ENCODE data around the gene ORC2. TPM values are rescaled to one million over a fixed set of nuclear protein-coding genes. Genes with fewer than 3 reads are reported as not detected.

The ORC2 gene
- total RNA-seq, 1 experiment from 2014 or later, result 17.7 TPM

DNA sequence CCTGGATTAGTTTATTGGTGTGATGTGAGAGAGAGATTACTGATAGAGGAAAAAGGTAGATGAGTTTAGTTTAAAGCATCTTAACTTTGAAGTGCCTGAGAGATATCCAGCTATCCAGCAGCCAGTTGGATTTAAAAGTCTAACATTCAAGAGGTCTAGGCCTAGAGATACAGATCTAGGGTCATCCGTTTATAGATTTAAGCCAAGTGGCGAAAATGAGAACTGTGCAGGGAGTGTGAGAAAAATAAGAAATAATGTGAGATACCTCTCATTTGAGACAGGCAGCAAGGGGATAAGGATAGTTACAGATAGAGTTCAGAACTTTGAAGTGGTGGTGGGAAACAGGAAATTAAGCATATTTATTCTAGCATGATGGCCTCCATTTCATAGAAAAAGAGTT lies 5.3 kb upstream of the ORC2 start:
- H3F3A ChIP-seq (ENCODE audit: low read length, unreplicated experiment), result no peaks in the 10 kb centered on the region
- H3K79me2 ChIP-seq (ENCODE audit: low read length), result peaks cover 21% of the 10 kb centered on the region
- peak; percentile 11 for DNase-seq
- ChIA-PET POLR2A (ENCODE audit: unreplicated experiment) (no interaction called here), CTCF (no interaction called here)
- no TSS peak for BruUV-seq (replicated peaks)
- no peaks in the 10 kb centered on the region for H3K9me3 ChIP-seq (ENCODE audit: low read length)
- H3K27me3 ChIP-seq (ENCODE audit: low read length), result no peaks in the 10 kb centered on the region
- H3K9ac ChIP-seq (ENCODE audit: low read length), result no peak overlapping the region
- H4K20me1 ChIP-seq (ENCODE audit: low read length), result no peaks in the 10 kb centered on the region
- intact Hi-C loops (cut with micrococcal nuclease), result loop anchor here (10.0 kb wide), 1 partner anchor 186 kb away; no protein-coding TSS in a partner anchor
- H2AFZ ChIP-seq (ENCODE audit: low read length), result no peak overlapping the region
- no peak overlapping the region for H3K27ac ChIP-seq (ENCODE audit: low read length)
- H3K9me2 ChIP-seq (replicated peaks; ENCODE audit: low read length), result no peaks in the 10 kb centered on the region
- no peaks in the 10 kb centered on the region for H3K36me3 ChIP-seq (ENCODE audit: low read depth, low read length)
- peaks cover 31% of the 10 kb centered on the region for H3K4me1 ChIP-seq (ENCODE audit: insufficient read depth, low read length)
- ATAC-seq, result no peak
- no peak overlapping the region for H3K4me2 ChIP-seq (ENCODE audit: low read length)
- TF ChIP-seq, protein P1, sequence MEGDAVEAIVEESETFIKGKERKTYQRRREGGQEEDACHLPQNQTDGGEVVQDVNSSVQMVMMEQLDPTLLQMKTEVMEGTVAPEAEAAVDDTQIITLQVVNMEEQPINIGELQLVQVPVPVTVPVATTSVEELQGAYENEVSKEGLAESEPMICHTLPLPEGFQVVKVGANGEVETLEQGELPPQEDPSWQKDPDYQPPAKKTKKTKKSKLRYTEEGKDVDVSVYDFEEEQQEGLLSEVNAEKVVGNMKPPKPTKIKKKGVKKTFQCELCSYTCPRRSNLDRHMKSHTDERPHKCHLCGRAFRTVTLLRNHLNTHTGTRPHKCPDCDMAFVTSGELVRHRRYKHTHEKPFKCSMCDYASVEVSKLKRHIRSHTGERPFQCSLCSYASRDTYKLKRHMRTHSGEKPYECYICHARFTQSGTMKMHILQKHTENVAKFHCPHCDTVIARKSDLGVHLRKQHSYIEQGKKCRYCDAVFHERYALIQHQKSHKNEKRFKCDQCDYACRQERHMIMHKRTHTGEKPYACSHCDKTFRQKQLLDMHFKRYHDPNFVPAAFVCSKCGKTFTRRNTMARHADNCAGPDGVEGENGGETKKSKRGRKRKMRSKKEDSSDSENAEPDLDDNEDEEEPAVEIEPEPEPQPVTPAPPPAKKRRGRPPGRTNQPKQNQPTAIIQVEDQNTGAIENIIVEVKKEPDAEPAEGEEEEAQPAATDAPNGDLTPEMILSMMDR (conservative IDR thresholded peaks at IDR 0.05; ENCODE audit: low read depth, low read length), result no peak
- TF ChIP-seq EZH2phosphoT487 (IDR thresholded peaks at IDR 0.05; ENCODE audit: borderline replicate concordance, low read length), result no peak
- no peak overlapping the region for H3K4me3 ChIP-seq (ENCODE audit: low read length)

DNA sequence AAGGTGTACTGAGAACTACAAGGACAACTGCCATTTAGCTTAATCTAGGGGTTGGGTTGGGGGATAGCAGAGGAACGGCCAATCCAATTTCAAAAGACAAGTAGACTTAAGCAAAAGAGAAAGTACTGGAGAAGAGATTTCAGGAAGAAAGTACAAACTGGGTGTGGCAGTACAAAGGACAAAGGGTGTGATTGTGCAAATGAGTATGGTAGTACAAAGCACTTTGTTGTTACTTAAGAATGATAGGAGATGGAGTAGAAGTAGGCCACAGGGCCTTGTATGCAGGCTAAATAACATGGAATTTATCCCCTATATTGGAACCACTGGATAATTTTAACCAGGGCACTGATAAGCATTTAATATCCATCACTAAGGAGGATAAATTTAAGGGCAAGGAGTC lies 4.7 kb upstream of the ORC2 start:
- BruUV-seq (replicated peaks), result no TSS peak
- Histone ChIP-seq H3K9ac (ENCODE audit: low read length) (no peak overlapping the region), H3K27me3 (ENCODE audit: low read length) (no peaks in the 10 kb centered on the region), H3K9me2 (replicated peaks; ENCODE audit: low read length) (no peaks in the 10 kb centered on the region), H3F3A (ENCODE audit: low read length, unreplicated experiment) (no peaks in the 10 kb centered on the region), H3K36me3 (ENCODE audit: low read depth, low read length) (no peaks in the 10 kb centered on the region), H3K27ac (ENCODE audit: low read length) (peak overlapping the region; percentile 15), H3K4me1 (ENCODE audit: insufficient read depth, low read length) (peaks cover 31% of the 10 kb centered on the region), H3K4me2 (ENCODE audit: low read length) (peak overlapping the region; percentile 11; the same call in 1 of the 2 replicates), H3K79me2 (ENCODE audit: low read length) (peaks cover 24% of the 10 kb centered on the region), H2AFZ (ENCODE audit: low read length) (no peak overlapping the region), H3K4me3 (ENCODE audit: low read length) (no peak overlapping the region), H3K9me3 (ENCODE audit: low read length) (no peaks in the 10 kb centered on the region), H4K20me1 (ENCODE audit: low read length) (no peaks in the 10 kb centered on the region)
- ATAC-seq (no peak), DNase-seq (peak; percentile 33)
- TF ChIP-seq, protein P1 (conservative IDR thresholded peaks at IDR 0.05; ENCODE audit: low read depth, low read length), result no peak
- TF ChIP-seq EZH2phosphoT487 (IDR thresholded peaks at IDR 0.05; ENCODE audit: borderline replicate concordance, low read length) (no peak), EZH2 (IDR thresholded peaks at IDR 0.05; ENCODE audit: low read length, unreplicated experiment) (no peak)
- ChIA-PET CTCF (no interaction called here), POLR2A (ENCODE audit: unreplicated experiment) (no interaction called here)
- intact Hi-C loops (cut with micrococcal nuclease), result loop anchor here (10.0 kb wide), 1 partner anchor 187 kb away; no protein-coding TSS in a partner anchor

DNA sequence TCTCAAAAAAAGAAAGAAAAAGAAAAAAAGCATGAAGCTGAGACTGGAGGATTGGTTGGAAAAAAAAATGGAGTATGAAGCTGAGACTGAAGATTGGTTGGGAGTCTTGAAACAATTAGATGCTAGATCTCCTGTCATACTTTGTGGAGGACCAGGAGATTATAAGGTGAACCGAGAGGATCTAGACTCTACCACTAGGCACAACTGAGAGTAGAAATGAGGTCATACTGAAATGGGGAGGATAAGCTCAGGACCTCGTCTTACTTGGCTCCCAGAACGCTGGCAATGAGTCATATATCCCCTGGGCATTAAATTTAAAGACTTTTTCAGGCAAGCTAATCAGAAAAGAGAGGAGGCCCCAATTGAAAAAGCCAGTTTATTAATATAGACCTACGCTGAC lies 3.3 kb upstream of the ORC2 start:
- no peak overlapping the region for H2AFZ ChIP-seq (ENCODE audit: low read length)
- no TSS peak for BruUV-seq (replicated peaks)
- POLR2A ChIA-PET (ENCODE audit: unreplicated experiment), result no interaction called here
- CTCF ChIA-PET, result interaction anchor here (0.8 kb wide), 1 partner anchor 102 kb away, joined by 3 read pairs; no protein-coding TSS in a partner anchor
- peak overlapping the region; percentile 53 for H3K4me2 ChIP-seq (ENCODE audit: low read length)
- peaks cover 38% of the 10 kb centered on the region for H3K79me2 ChIP-seq (ENCODE audit: low read length)
- ATAC-seq (peak; percentile 27), DNase-seq (peak; percentile 86)
- H3K36me3 ChIP-seq (ENCODE audit: low read depth, low read length), result peaks cover 4% of the 10 kb centered on the region; the same call in 1 of the 2 replicates
- intact Hi-C loops (cut with micrococcal nuclease), result loop anchor here (10.0 kb wide), 1 partner anchor 188 kb away; no protein-coding TSS in a partner anchor
- H3K27ac ChIP-seq (ENCODE audit: low read length), result peak overlapping the region; percentile 18; the same call in 1 of the 2 replicates
- TF ChIP-seq EZH2 (IDR thresholded peaks at IDR 0.05; ENCODE audit: low read length, unreplicated experiment) (no peak), EZH2phosphoT487 (IDR thresholded peaks at IDR 0.05; ENCODE audit: borderline replicate concordance, low read length) (no peak)
- TF ChIP-seq, protein P1 (conservative IDR thresholded peaks at IDR 0.05; ENCODE audit: low read depth, low read length), result no peak
- no peaks in the 10 kb centered on the region for H3K27me3 ChIP-seq (ENCODE audit: low read length)
- H4K20me1 ChIP-seq (ENCODE audit: low read length), result peaks cover 10% of the 10 kb centered on the region; the same call in 1 of the 2 replicates
- peaks cover 39% of the 10 kb centered on the region for H3K4me1 ChIP-seq (ENCODE audit: insufficient read depth, low read length)
- H3K9me3 ChIP-seq (ENCODE audit: low read length), result no peaks in the 10 kb centered on the region
- no peak overlapping the region for H3K9ac ChIP-seq (ENCODE audit: low read length)
- H3K9me2 ChIP-seq (replicated peaks; ENCODE audit: low read length), result no peaks in the 10 kb centered on the region
- H3F3A ChIP-seq (ENCODE audit: low read length, unreplicated experiment), result no peaks in the 10 kb centered on the region
- no peak overlapping the region for H3K4me3 ChIP-seq (ENCODE audit: low read length)
